ENCODE data around the gene TMEM44.

TMEM44 gene

DNA sequence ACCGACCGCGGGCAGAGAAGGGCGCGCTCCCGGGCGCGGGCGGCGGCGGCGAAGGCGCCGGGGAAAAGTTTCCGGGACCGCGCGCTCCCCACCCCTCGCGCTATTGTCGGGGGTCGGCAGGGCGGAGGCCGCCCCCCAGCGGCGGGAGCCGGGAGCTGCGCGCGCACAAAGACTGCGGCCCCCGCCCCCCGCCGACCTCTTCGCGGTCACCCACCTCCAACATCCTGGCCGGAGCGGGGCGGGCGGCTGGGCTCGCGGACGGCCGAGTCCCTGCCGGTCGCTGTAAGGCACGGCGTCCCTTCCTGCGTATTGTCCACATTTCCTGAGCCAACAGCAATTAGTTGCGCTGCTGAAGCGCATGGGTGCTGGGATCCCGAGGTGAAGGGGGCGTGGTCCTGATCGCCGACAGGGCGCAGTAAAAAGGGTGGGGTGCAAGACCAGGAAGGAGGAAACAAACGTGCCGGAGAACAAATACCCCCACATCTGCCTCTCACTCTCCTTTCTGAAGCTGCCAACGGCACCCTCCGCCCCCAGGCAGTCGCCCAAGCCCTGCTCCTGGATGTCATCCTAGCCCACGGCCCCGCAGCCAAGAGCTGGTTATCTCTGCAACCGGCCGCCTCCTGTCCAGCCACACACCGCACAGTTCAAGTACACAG, at the start of gene TMEM44:
TMEM44 (minus strand) TSS at position 71 of the 656 bp plus-strand sequence. CDS start 204 bp downstream, outside the sequence.
- Histone ChIP-seq H3K4me1 (peaks cover 9% of the 10 kb centered on the region), H3K9ac (peak within 1 kb of the TSS; percentile 86), H3K9me3 (peaks cover 31% of the 10 kb centered on the region), H4K20me1 (no peaks in the 10 kb centered on the region), H3K4me2 (peak within 1 kb of the TSS; percentile 90), H3K4me3 (peak within 1 kb of the TSS; percentile 84), H3K27me3 (no peaks in the 10 kb centered on the region), H3K36me3 (peaks cover 30% of the 10 kb centered on the region), H3K27ac (peak within 1 kb of the TSS; percentile 86)
- TF ChIP-seq Cebpa-rat (IDR thresholded peaks at IDR 0.05) = no peak

DNA sequence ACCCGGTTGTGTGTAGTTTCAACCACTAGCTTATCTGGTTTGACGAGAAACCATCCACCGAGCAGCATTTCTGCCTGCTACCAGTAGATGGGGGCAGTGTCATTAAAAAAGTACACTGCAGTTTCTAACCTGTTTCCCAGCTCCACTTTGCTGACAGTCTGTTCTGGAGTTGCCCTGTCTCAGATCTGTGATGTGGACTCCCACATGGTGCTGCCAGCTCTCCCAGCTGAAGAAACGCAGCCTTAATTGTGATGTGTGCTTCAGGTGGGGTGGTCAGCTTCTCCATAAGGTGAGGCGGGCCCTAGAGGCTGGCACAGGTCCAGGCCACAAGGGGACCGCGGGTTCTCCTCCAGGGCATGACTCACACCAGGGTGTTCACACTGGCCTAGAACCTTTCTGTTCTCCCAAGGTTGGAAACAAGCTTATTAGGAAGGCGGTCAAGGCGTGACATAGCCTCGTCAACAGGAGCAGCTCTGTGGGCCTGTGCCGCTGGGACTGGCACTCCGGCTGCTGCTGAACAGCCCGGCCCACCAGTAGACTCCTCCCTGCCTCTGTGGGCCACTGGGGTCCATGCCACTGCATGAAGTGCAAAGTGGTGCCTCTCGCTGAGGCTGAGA, 49.6 kb upstream of the TMEM44 start:
- no peak overlapping the region for H3K4me3 ChIP-seq
- peaks cover 39% of the 10 kb centered on the region for H3K4me1 ChIP-seq
- TF ChIP-seq Cebpa-rat (IDR thresholded peaks at IDR 0.05) = no peak
- no peak overlapping the region for H3K27ac ChIP-seq
- H3K27me3 ChIP-seq = no peaks in the 10 kb centered on the region
- no peaks in the 10 kb centered on the region for H3K9me3 ChIP-seq
- H3K4me2 ChIP-seq = peak overlapping the region; percentile 64
- peaks cover 19% of the 10 kb centered on the region for H4K20me1 ChIP-seq
- no peak overlapping the region for H3K9ac ChIP-seq
- H3K36me3 ChIP-seq = no peaks in the 10 kb centered on the region

GRCh38 chr3:194682189-194682693, 49.0 kb upstream of the TMEM44 start:
- Histone ChIP-seq H3K27me3 (no peaks in the 10 kb centered on the region), H4K20me1 (peaks cover 15% of the 10 kb centered on the region), H3K9me3 (no peaks in the 10 kb centered on the region), H3K4me3 (no peak overlapping the region), H3K36me3 (no peaks in the 10 kb centered on the region), H3K4me2 (peak overlapping the region; percentile 64; the same call in 1 of the 2 replicates), H3K4me1 (peaks cover 37% of the 10 kb centered on the region), H3K27ac (no peak overlapping the region), H3K9ac (no peak overlapping the region)
- no peak for TF ChIP-seq Cebpa-rat (IDR thresholded peaks at IDR 0.05)

DNA sequence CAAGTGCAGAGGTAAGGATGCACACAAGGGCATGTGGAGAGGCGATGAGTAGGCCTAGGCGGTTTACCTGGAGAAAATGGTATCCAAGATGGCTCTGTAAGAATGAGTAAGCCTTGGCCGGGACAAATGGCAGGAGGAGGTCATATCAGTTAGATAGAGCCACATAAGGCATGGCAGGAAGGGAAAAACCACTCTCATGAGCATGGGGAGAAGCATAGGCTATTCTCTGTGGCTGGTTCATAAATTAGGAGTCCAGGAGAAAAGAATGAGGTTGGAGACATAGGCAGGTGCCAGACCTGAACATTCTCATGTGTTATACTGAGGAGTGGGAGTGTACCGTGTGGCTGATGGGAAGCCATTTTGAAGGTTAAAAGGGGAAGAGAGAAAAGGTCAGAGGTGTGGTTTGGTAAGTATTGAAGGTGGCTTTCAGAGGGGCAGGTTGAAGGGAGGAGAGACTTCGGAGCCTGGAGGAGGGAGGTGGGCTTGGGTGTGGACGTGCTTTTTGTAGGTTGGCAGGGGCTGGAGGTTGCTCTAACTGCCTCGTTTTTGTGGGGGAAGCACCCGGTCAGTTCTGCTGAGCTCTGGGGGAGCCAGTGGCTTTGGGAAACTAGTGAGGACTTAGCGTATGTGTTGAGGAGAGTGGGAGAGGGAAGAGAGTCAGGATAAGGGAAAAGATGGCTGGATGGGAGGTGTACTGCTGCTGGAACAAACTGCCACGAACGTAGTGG, 47.8 kb upstream of the TMEM44 start:
- Histone ChIP-seq H3K27me3 (no peaks in the 10 kb centered on the region), H3K4me1 (peaks cover 29% of the 10 kb centered on the region), H3K9ac (0 out of 2 replicates have a peak overlapping the region, but pooled peaks have one; percentile 4), H3K4me3 (no peak overlapping the region), H3K27ac (no peak overlapping the region), H3K9me3 (no peaks in the 10 kb centered on the region), H3K4me2 (no peak overlapping the region), H4K20me1 (peaks cover 3% of the 10 kb centered on the region), H3K36me3 (no peaks in the 10 kb centered on the region)
- TF ChIP-seq Cebpa-rat (IDR thresholded peaks at IDR 0.05) = no peak

DNA sequence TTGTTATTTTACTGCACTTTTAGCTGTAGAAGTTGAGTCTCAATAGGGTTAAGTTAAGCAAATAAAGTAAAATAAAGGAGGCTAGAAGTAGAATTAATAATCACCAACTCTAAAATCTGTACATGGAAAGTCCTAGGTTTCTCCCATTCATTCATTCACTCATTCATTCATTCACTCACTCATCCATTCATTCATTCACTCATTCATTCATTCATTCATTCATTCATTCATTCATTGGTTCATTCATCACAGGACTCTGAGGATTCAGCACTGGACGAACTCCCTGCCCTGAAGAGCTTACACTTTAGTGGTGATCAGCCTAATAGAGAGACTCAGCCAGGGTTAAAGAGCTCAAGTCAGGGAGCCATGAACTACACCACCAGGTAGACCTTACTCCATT, 43.3 kb upstream of the TMEM44 start:
- no peak overlapping the region for H3K4me3 ChIP-seq
- TF ChIP-seq Cebpa-rat (IDR thresholded peaks at IDR 0.05) = no peak
- H3K27me3 ChIP-seq = no peaks in the 10 kb centered on the region
- H3K9me3 ChIP-seq = no peaks in the 10 kb centered on the region
- no peak overlapping the region for H3K27ac ChIP-seq
- no peaks in the 10 kb centered on the region; the same call in 1 of the 2 replicates for H4K20me1 ChIP-seq
- no peaks in the 10 kb centered on the region for H3K36me3 ChIP-seq
- H3K4me2 ChIP-seq = no peak overlapping the region
- H3K4me1 ChIP-seq = peaks cover 12% of the 10 kb centered on the region
- no peak overlapping the region for H3K9ac ChIP-seq

- H3K27ac ChIP-seq = no peak overlapping the region
- no peak overlapping the region for H3K4me2 ChIP-seq
- H3K36me3 ChIP-seq = no peaks in the 10 kb centered on the region
- no peak overlapping the region for H3K4me3 ChIP-seq
- peaks cover 8% of the 10 kb centered on the region for H4K20me1 ChIP-seq
- H3K9ac ChIP-seq = no peak overlapping the region
- H3K4me1 ChIP-seq = peaks cover 19% of the 10 kb centered on the region
- TF ChIP-seq Cebpa-rat (IDR thresholded peaks at IDR 0.05) = no peak
- no peaks in the 10 kb centered on the region for H3K27me3 ChIP-seq
- no peaks in the 10 kb centered on the region for H3K9me3 ChIP-seq
These were observed 42.5 kb upstream of the TMEM44 start for GRCh38 chr3:194675680-194676079.

- no peak overlapping the region for H3K27ac ChIP-seq
- H3K9ac ChIP-seq = no peak overlapping the region
- peaks cover 24% of the 10 kb centered on the region for H3K4me1 ChIP-seq
- H3K9me3 ChIP-seq = no peaks in the 10 kb centered on the region
- no peak overlapping the region for H3K4me3 ChIP-seq
- H3K36me3 ChIP-seq = peaks cover under 1% of the 10 kb centered on the region; the same call in 1 of the 2 replicates
- H4K20me1 ChIP-seq = peaks cover 13% of the 10 kb centered on the region
- no peak for TF ChIP-seq Cebpa-rat (IDR thresholded peaks at IDR 0.05)
- H3K27me3 ChIP-seq = no peaks in the 10 kb centered on the region
- H3K4me2 ChIP-seq = no peak overlapping the region
These were observed 41.9 kb upstream of the TMEM44 start for GRCh38 chr3:194675081-194675640.

DNA sequence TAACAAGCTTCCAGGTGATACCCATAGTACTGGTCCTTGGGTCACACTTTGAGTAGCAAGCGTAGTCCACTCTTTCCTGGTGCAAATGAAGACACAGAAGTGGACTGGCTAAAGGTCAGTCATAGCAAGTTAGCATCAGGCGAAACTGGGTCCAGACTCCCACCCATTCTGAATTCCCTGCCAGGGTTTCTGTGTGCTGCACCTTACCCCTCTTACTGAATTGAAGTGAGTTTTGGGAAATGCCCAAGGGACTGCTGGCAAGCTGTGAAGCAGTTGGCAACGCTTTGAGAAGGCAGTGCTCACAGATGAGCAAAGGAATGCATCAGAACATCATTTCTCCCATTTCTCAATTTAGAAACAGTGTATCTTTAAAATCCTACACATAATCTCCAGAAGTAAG, 40.5 kb upstream of the TMEM44 start:
- TF ChIP-seq Cebpa-rat (IDR thresholded peaks at IDR 0.05) = no peak
- H3K27ac ChIP-seq = no peak overlapping the region

DNA sequence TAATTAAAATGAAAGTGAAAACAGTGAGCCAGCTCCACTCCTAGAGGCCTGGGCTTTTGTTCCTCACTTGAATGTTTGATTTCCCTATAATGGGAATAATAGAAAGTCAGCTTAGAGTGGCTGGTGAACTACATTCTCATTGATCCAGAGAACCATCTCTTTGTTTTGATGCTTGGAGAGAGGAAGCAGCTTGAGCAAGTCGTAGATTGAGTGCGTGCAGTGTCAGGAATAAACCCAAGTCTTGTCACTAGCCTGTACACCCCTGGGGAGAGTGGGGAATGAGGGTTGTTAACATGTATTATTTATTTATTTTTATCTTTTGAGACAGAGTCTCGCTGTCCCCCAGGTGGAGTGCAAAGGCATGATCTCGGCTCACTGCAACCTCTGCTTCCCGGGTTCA, 39.7 kb upstream of the TMEM44 start:
- peak overlapping the region; percentile 93 for H3K9ac ChIP-seq
- H3K27ac ChIP-seq = peak overlapping the region; percentile 98
- peak overlapping the region; percentile 79 for H3K4me2 ChIP-seq
- H3K27me3 ChIP-seq = no peaks in the 10 kb centered on the region
- H3K36me3 ChIP-seq = peaks cover 24% of the 10 kb centered on the region
- peaks cover 30% of the 10 kb centered on the region for H3K4me1 ChIP-seq
- peak overlapping the region; percentile 75 for H3K4me3 ChIP-seq
- no peaks in the 10 kb centered on the region for H3K9me3 ChIP-seq
- H4K20me1 ChIP-seq = peaks cover 34% of the 10 kb centered on the region
- TF ChIP-seq Cebpa-rat (IDR thresholded peaks at IDR 0.05) = no peak

More for the DNA sequence above, 40.5 kb upstream of the TMEM44 start:
- no peak overlapping the region for H3K4me2 ChIP-seq
- H3K9ac ChIP-seq = no peak overlapping the region
- peaks cover 26% of the 10 kb centered on the region for H4K20me1 ChIP-seq
- H3K4me3 ChIP-seq = no peak overlapping the region
- peaks cover 30% of the 10 kb centered on the region for H3K4me1 ChIP-seq
- no peaks in the 10 kb centered on the region for H3K9me3 ChIP-seq
- H3K36me3 ChIP-seq = peaks cover 15% of the 10 kb centered on the region
- no peaks in the 10 kb centered on the region for H3K27me3 ChIP-seq
